LNCaP clone FGC (cell line): Measurements from ENCODE around the gene RSAD2.

Source experiments
- DNase-seq: peaks from one replicate; pipeline ENCODE4 v3.0.0-alpha.2; 2011; ENCODE audit warnings: low read depth
- H3K4me3 ChIP-seq: 2 replicates; pipeline ENCODE4 v1.5.1; 2011; ENCODE audit warnings: mild to moderate bottlenecking, low read depth, low read length, control low read depth
- TF ChIP-seq, protein P1 (sequence below): IDR thresholded peaks from 2 replicates; pipeline ENCODE4 v1.5.1; 2012; ENCODE audit warnings: mild to moderate bottlenecking; ENCODE audit not compliant: control insufficient read depth, insufficient read depth; ENCODE audit errors: extremely low read depth

RSAD2 gene

GRCh38 chr2:6913415-6914157 lies 36.0 kb downstream of the RSAD2 start:
- no peak overlapping the region for H3K4me3 ChIP-seq
- TF ChIP-seq, protein P1, sequence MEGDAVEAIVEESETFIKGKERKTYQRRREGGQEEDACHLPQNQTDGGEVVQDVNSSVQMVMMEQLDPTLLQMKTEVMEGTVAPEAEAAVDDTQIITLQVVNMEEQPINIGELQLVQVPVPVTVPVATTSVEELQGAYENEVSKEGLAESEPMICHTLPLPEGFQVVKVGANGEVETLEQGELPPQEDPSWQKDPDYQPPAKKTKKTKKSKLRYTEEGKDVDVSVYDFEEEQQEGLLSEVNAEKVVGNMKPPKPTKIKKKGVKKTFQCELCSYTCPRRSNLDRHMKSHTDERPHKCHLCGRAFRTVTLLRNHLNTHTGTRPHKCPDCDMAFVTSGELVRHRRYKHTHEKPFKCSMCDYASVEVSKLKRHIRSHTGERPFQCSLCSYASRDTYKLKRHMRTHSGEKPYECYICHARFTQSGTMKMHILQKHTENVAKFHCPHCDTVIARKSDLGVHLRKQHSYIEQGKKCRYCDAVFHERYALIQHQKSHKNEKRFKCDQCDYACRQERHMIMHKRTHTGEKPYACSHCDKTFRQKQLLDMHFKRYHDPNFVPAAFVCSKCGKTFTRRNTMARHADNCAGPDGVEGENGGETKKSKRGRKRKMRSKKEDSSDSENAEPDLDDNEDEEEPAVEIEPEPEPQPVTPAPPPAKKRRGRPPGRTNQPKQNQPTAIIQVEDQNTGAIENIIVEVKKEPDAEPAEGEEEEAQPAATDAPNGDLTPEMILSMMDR, result no peak
- no peak for DNase-seq

GRCh38 chr2:6914828-6915227 lies 37.3 kb downstream of the RSAD2 start:
- TF ChIP-seq, protein P1, result no peak
- no peak overlapping the region for H3K4me3 ChIP-seq
- DNase-seq, result no peak

DNA sequence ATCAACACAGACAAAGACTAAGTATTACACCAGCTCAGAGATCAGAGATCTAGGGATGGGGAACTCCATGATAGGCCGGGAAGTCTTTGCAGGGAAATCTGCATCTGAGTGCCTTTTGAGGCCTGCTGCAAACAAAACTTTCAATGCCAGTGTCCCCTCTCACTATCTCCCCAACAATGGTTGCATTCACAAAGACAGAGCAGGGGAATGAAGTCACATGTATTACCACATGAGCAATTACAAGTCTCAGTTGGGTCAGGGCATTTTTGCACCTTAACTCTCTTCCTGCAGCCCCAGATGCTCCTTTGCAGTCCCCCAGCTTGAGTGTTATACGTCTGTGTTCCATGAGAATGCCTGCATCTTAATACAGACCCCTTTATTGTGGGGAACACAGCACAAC lies 37.8 kb downstream of the RSAD2 start:
- H3K4me3 ChIP-seq, result no peak overlapping the region
- TF ChIP-seq, protein P1, result no peak
- DNase-seq, result no peak

DNA sequence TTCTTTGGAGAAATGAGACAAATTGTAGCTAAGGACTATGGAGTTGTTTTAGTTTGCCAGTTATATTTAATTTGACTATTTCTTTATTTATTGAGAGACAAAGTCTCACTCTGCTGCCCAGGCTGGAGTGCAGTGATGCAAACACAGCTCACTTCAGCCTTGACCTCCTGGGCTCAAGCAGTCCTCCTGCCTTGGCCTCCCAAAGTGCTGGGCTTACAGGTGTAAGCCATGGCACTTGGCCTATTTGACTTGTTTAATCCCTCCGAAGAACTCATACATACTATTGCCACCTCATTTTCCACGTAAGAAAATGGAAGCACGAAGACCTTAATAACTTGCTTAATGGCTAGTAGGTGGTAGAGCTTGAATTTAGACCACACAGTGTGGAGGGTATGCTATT lies 38.6 kb downstream of the RSAD2 start:
- DNase-seq, result no peak
- TF ChIP-seq, protein P1, result no peak
- H3K4me3 ChIP-seq, result no peak overlapping the region

DNA sequence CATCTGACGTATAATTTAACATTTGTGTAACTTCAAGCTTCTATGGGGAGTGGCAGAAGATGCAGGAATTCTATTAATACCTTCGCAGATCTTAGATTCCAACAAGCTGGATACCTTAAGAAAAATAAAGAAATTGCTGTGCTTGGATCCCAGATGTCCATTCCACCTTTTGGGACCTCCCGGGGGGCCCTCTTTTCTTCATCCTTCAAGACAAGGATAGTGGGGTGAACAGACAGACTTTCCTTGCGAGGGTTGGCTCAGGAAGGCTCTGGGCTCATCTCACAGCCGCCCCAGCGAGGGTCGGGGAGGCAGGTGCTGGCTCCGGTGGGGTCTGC lies 39.1 kb downstream of the RSAD2 start:
- no peak overlapping the region for H3K4me3 ChIP-seq
- TF ChIP-seq, protein P1, result no peak
- DNase-seq, result no peak

- H3K4me3 ChIP-seq, result peak within 1 kb of the TSS; percentile 52
- TF ChIP-seq, protein P1, result peak; percentile 58
- no peak for DNase-seq
These were observed 39.6 kb downstream of the RSAD2 start, which contains the start of gene RNF144A for GRCh38 chr2:6917071-6917760. Gene RNF144A, plus strand, starts transcription at chr2:6917412. Its CDS starts 79,515 bp downstream, at chr2:6996927.
